ENCODE results near the gene KCNJ16. TPM values are rescaled to one million over a fixed set of nuclear protein-coding genes. Genes with fewer than 3 reads are reported as not detected.

KCNJ16 gene
- polyA plus RNA-seq, 1 experiment: not detected

DNA sequence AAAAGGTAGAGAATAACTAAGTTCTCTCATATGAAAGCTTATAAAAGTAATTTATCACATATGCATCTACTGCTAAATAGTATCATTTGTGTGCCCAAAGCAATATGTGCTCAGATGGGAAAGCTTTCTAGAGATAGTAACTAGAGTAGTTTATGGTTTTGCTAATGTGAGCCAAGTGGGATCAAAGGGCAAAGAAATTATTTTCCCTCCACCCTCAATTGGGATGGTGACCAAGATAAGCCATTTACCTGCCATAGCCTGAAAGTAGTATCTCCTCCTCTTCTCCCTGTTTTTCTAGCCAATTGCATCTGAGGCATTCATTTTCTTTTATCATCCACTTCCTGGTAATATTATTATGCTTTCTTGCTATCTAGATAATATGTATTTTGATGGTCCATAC lies 41.9 kb upstream of the KCNJ16 start:
- no peak for DNase-seq (ENCODE audit: low read depth, low spot score)
- Histone ChIP-seq H3K27ac (ENCODE audit: low read depth, low read length) (no peak overlapping the region), H3K9me3 (ENCODE audit: control insufficient read depth, insufficient read depth, low read length) (no peaks in the 10 kb centered on the region; the same call in 1 of the 2 replicates), H3K27me3 (ENCODE audit: control insufficient read depth, insufficient read depth, low read length) (no peaks in the 10 kb centered on the region), H3K4me3 (ENCODE audit: low read depth, low read length) (no peak overlapping the region)
- CTCF ChIA-PET: no interaction called here
- TF ChIP-seq, protein P1, sequence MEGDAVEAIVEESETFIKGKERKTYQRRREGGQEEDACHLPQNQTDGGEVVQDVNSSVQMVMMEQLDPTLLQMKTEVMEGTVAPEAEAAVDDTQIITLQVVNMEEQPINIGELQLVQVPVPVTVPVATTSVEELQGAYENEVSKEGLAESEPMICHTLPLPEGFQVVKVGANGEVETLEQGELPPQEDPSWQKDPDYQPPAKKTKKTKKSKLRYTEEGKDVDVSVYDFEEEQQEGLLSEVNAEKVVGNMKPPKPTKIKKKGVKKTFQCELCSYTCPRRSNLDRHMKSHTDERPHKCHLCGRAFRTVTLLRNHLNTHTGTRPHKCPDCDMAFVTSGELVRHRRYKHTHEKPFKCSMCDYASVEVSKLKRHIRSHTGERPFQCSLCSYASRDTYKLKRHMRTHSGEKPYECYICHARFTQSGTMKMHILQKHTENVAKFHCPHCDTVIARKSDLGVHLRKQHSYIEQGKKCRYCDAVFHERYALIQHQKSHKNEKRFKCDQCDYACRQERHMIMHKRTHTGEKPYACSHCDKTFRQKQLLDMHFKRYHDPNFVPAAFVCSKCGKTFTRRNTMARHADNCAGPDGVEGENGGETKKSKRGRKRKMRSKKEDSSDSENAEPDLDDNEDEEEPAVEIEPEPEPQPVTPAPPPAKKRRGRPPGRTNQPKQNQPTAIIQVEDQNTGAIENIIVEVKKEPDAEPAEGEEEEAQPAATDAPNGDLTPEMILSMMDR (IDR thresholded peaks at IDR 0.05; ENCODE audit: low read depth, low read length): no peak
- POLR2A ChIA-PET: no interaction called here

DNA sequence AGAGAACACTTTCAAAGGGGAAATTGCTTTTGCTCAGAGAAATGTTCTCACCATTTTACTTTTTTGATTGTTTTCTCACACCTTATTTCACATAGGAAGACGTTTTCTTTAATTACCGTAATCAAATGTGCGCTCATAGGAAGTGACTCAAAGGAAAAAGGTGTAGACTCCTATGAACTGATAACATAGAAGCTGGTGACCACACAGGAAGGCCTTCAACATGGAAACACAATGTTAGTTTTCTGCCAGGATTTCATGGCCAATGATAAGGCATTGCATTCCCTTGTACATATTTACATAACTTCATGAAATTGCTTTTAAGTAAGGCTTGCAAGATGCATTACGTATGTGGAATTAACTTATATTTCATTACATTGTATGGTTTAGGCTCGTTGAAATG lies 40.9 kb upstream of the KCNJ16 start:
- H3K4me3 ChIP-seq (ENCODE audit: low read depth, low read length): no peak overlapping the region
- POLR2A ChIA-PET: no interaction called here
- DNase-seq (ENCODE audit: low read depth, low spot score): no peak
- no peaks in the 10 kb centered on the region; the same call in 1 of the 2 replicates for H3K9me3 ChIP-seq (ENCODE audit: control insufficient read depth, insufficient read depth, low read length)
- no peak overlapping the region for H3K27ac ChIP-seq (ENCODE audit: low read depth, low read length)
- CTCF ChIA-PET: no interaction called here
- TF ChIP-seq, protein P1 (IDR thresholded peaks at IDR 0.05; ENCODE audit: low read depth, low read length): no peak
- no peaks in the 10 kb centered on the region for H3K27me3 ChIP-seq (ENCODE audit: control insufficient read depth, insufficient read depth, low read length)

DNA sequence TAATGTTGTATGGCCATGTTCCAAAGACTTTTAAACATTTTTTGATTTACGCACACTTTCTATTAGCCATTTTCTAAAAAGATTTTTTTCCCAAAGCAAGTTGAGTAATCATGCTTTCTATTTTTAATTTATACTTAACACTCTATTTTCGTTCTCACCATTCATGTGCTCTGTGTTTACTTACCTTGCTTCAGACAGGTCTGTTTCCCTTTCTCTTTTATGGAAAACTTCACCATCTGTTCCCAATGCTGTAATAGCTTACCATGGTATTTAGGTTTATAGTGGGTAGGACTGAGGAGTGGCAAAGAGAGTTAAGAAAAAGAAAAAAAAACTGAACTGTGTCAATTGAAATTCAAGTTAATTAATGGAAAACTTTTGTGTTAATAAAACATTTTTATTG lies 37.5 kb upstream of the KCNJ16 start:
- CTCF ChIA-PET: no interaction called here
- Histone ChIP-seq H3K9me3 (ENCODE audit: control insufficient read depth, insufficient read depth, low read length) (no peaks in the 10 kb centered on the region), H3K27ac (ENCODE audit: low read depth, low read length) (no peak overlapping the region), H3K4me3 (ENCODE audit: low read depth, low read length) (no peak overlapping the region), H3K27me3 (ENCODE audit: control insufficient read depth, insufficient read depth, low read length) (no peaks in the 10 kb centered on the region)
- POLR2A ChIA-PET: no interaction called here
- TF ChIP-seq, protein P1 (IDR thresholded peaks at IDR 0.05; ENCODE audit: low read depth, low read length): no peak
- DNase-seq (ENCODE audit: low read depth, low spot score): no peak

DNA sequence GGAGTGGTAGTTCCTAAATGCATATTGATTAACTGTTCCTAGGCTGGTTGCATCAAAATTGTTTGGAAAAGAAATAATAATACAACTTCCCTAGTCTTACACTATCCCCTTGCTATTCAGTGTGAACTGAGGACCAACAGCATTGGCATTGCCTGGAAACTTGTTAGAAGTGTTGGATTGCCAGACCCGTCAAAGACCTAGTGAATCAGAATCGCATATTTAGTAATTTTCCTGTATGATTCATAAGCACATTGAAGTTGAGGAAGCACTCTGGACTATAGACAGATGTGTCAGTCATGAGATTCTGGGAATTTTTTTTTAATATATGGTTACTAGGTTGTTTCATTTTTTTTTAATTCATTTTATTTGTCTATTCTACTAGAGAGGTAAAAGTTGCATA lies 34.7 kb upstream of the KCNJ16 start:
- POLR2A ChIA-PET: no interaction called here
- TF ChIP-seq, protein P1 (IDR thresholded peaks at IDR 0.05; ENCODE audit: low read depth, low read length): no peak
- Histone ChIP-seq H3K9me3 (ENCODE audit: control insufficient read depth, insufficient read depth, low read length) (no peaks in the 10 kb centered on the region), H3K27ac (ENCODE audit: low read depth, low read length) (no peak overlapping the region), H3K27me3 (ENCODE audit: control insufficient read depth, insufficient read depth, low read length) (no peaks in the 10 kb centered on the region), H3K4me3 (ENCODE audit: low read depth, low read length) (no peak overlapping the region)
- no peak for DNase-seq (ENCODE audit: low read depth, low spot score)
- CTCF ChIA-PET: no interaction called here

DNA sequence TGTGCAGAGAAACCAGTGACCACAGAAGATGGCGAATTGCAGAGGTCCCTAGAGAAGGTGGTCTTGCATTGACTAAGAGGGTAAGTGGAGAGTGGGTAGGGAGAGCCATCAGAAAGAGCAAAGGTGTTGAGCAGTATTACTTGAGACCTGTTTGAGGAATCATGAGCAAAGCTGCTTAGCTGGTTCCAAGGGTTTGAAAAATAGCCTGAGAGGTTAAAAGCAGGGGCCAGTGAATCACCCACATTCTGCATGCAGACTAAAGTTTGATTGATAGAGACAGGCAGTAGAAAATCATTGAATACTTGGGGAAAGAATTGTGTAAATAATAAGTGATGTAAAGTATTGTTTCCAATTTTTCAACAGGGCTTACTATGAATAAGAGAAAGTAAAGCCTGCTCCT lies 34.0 kb upstream of the KCNJ16 start:
- no peak for DNase-seq (ENCODE audit: low read depth, low spot score)
- H3K9me3 ChIP-seq (ENCODE audit: control insufficient read depth, insufficient read depth, low read length): no peaks in the 10 kb centered on the region
- H3K4me3 ChIP-seq (ENCODE audit: low read depth, low read length): no peak overlapping the region
- ChIA-PET POLR2A (no interaction called here), CTCF (no interaction called here)
- no peaks in the 10 kb centered on the region for H3K27me3 ChIP-seq (ENCODE audit: control insufficient read depth, insufficient read depth, low read length)
- TF ChIP-seq, protein P1 (IDR thresholded peaks at IDR 0.05; ENCODE audit: low read depth, low read length): no peak
- no peak overlapping the region for H3K27ac ChIP-seq (ENCODE audit: low read depth, low read length)
